SU-DHL-6 (cell line): ENCODE data around the gene CCDC116.

ENCODE experiments used
- CTCF ChIP-seq: fragments of 200-600 bp; sonication (generic); IDR thresholded peaks from one replicate; pipeline ENCODE4 v1.5.1; 2017; ENCODE audit warnings: antibody characterized with exemption, mild to moderate bottlenecking, low read length, moderate library complexity; ENCODE audit not compliant: insufficient read depth, poor library complexity, severe bottlenecking
- EZH2phosphoT487 ChIP-seq: fragments of 200-600 bp; sonication (generic), shearing (Covaris generic); conservative IDR thresholded peaks from 2 replicates; pipeline ENCODE4 v1.6.1; 2018; ENCODE audit warnings: mild to moderate bottlenecking, antibody characterized with exemption, low read length, moderate library complexity, mixed read lengths

DNA sequence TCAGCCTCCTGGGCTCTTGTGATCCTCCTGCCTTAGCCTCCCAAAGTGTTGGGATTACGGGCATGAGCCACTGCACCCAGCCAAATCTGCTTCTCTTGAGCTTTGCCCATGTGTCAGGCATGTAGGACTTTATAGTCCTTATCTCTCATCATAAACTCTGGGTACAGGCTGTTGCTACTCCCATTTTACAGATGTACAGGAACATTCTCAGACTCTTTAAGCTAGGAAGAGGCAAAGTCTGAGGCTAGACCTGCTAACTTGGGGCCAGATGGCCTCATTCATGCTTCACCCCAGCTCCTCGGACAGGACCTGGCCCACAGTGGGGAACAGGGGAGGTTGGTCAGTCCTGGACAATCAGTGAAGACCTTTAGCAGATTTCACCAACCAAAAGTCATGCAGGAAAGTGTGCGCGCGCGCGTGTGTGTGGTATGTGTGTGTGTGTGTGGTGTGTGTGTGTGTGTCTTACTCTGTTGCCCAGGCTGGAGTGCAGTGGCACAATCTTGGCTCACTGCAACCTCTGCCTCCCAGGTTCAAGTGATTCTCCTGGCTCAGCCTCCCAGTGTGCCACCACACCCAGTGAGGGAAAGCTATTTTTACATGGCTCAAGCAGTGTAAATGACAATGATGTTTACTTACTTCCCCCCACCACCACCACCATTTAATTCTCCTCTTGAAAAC is 26.5 kb upstream of the CCDC116 start:
- TF ChIP-seq CTCF, result no peak
- no peak for TF ChIP-seq EZH2phosphoT487
